Tibial artery (tissue), 4 donors: ENCODE data around the gene PGAP3.

ENCODE experiments used
- DNase-seq, 2 donors: peaks; one replicate each; pipeline ENCODE4 v3.0.0-alpha.2; 2019
- H3K27ac ChIP-seq, 2 donors: fragments of 200-600 bp; sonication (generic) in 1 of 2; 1 replicate in 1 of 2; 2 replicates in 1 of 2; pipeline ENCODE4 v1.5.1; 2018 to 2019; ENCODE audit warnings: mild to moderate bottlenecking in 1 of 2
- H3K27me3 ChIP-seq, 2 donors: fragments of 200-600 bp; sonication (generic) in 1 of 2; one replicate each; pipeline versions ENCODE4 v1.5.1 to v1.6.0; 2016 to 2019
- H3K36me3 ChIP-seq, 3 donors: fragments of 200-600 bp; sonication (generic) in 2 of 3; one replicate each; pipeline ENCODE4 v1.5.1; 2016 to 2019; ENCODE audit warnings: mild to moderate bottlenecking in 2 of 3
- H3K4me1 ChIP-seq, 4 donors: fragments of 200-600 bp; sonication (generic) in 2 of 4; 1 replicate in 3 of 4; 2 replicates in 1 of 4; pipeline ENCODE4 v1.5.1; 2016 to 2019
- H3K4me3 ChIP-seq, 2 donors: fragments of 200-600 bp; sonication (generic) in 1 of 2; 1 replicate in 1 of 2; 2 replicates in 1 of 2; pipeline ENCODE4 v1.5.1; 2018 to 2019; ENCODE audit warnings: mild to moderate bottlenecking in 2 of 2
- H3K9me3 ChIP-seq, 3 donors: fragments of 200-600 bp; sonication (generic) in 1 of 3; one replicate each; pipeline ENCODE4 v1.5.1; 2016 to 2019
- CTCF ChIP-seq, 2 experiments: fragments of 200-600 bp in 1 of 2; fragments of 450-650 bp in 1 of 2; IDR thresholded peaks; one replicate each; pipeline ENCODE4 v1.5.1; 2017 to 2019; ENCODE audit warnings: antibody characterized with exemption in 2 of 2, mild to moderate bottlenecking in 1 of 2, moderate library complexity in 1 of 2
- intact Hi-C: fragments of 100-400 bp; cut with DNase I; formaldehyde crosslinking; loops from one replicate; pipeline ENCODE4 v1.15.0; 2023; ENCODE audit warnings: low total_unique reads

The PGAP3 gene

GRCh38 chr17:39650121-39650579 is 37.7 kb downstream of the PGAP3 start:
- Histone ChIP-seq H3K9me3 (no peaks in the 10 kb centered on the region), H3K27me3 (no peaks in the 10 kb centered on the region), H3K4me3 (no peak overlapping the region), H3K4me1 (peaks cover 0 to 8% (median 4%) of the 10 kb centered on the region in 4 donors), H3K36me3 (peaks cover 0 to 13% (median 0%) of the 10 kb centered on the region in 3 donors), H3K27ac (no peak overlapping the region)
- DNase-seq = no peak
- TF ChIP-seq CTCF (IDR thresholded peaks at IDR 0.05) = no peak
- intact Hi-C loops = no loop called here

- Histone ChIP-seq H3K4me3 (no peak overlapping the region), H3K4me1 (peaks cover 0 to 7% (median 1%) of the 10 kb centered on the region in 4 donors), H3K9me3 (no peaks in the 10 kb centered on the region), H3K27ac (no peak overlapping the region), H3K36me3 (peaks cover 0 to 4% (median 0%) of the 10 kb centered on the region in 3 donors), H3K27me3 (no peaks in the 10 kb centered on the region)
- intact Hi-C loops = no loop called here
- no peak for DNase-seq
- TF ChIP-seq CTCF (IDR thresholded peaks at IDR 0.05) = no peak
These were observed 39.1 kb downstream of the PGAP3 start for GRCh38 chr17:39648616-39649366.

- peaks cover 0 to 4% (median 0%) of the 10 kb centered on the region in 3 donors for H3K36me3 ChIP-seq
- no peak overlapping the region for H3K4me3 ChIP-seq
- no peaks in the 10 kb centered on the region for H3K27me3 ChIP-seq
- no peak overlapping the region for H3K27ac ChIP-seq
- no peak for DNase-seq
- TF ChIP-seq CTCF (IDR thresholded peaks at IDR 0.05) = no peak
- peaks cover 0 to 7% (median 0%) of the 10 kb centered on the region in 4 donors for H3K4me1 ChIP-seq
- no peaks in the 10 kb centered on the region for H3K9me3 ChIP-seq
- intact Hi-C loops = no loop called here
These were observed 40.6 kb downstream of the PGAP3 start for GRCh38 chr17:39647256-39647655.

- H3K4me3 ChIP-seq = no peak overlapping the region
- no peak for TF ChIP-seq CTCF (IDR thresholded peaks at IDR 0.05)
- intact Hi-C loops = no loop called here
- H3K27ac ChIP-seq = no peak overlapping the region
- no peak for DNase-seq
- H3K9me3 ChIP-seq = no peaks in the 10 kb centered on the region
- peaks cover 0 to 24% (median 16%) of the 10 kb centered on the region in 4 donors for H3K4me1 ChIP-seq
- no peaks in the 10 kb centered on the region for H3K27me3 ChIP-seq
- no peaks in the 10 kb centered on the region for H3K36me3 ChIP-seq
These were observed 44.6 kb downstream of the PGAP3 start for GRCh38 chr17:39643271-39643670.

- peaks cover 0 to 32% (median 23%) of the 10 kb centered on the region in 4 donors for H3K4me1 ChIP-seq
- no peak overlapping the region for H3K4me3 ChIP-seq
- no peaks in the 10 kb centered on the region for H3K36me3 ChIP-seq
- intact Hi-C loops = no loop called here
- H3K27me3 ChIP-seq = no peaks in the 10 kb centered on the region
- no peak for DNase-seq
- no peaks in the 10 kb centered on the region for H3K9me3 ChIP-seq
- no peak overlapping the region for H3K27ac ChIP-seq
- no peak for TF ChIP-seq CTCF (IDR thresholded peaks at IDR 0.05)
These were observed 45.4 kb downstream of the PGAP3 start for GRCh38 chr17:39642291-39643074.
